Hepatocyte (in vitro differentiated cells): ENCODE data around the gene ECSIT. TPM values are rescaled to one million over a fixed set of nuclear protein-coding genes. Genes with fewer than 3 reads are reported as not detected.

Experiments used
- DNase-seq: peaks from one replicate; pipeline ENCODE4 v3.0.0-alpha.2; 2016; ENCODE audit warnings: low spot score
- H2AFZ ChIP-seq: fragments of 200-600 bp; sonication (generic); 2 replicates; pipeline ENCODE4 v1.6.0; 2016; ENCODE audit warnings: antibody characterized with exemption, mild to moderate bottlenecking
- H3K27ac ChIP-seq: fragments of 200-600 bp; sonication (generic); 2 replicates; pipeline ENCODE4 v1.5.1; 2016; ENCODE audit warnings: mild to moderate bottlenecking
- H3K27me3 ChIP-seq: fragments of 200-600 bp; sonication (generic); 2 replicates; pipeline ENCODE4 v1.6.1; 2016
- H3K36me3 ChIP-seq: fragments of 200-600 bp; sonication (generic); replicated peaks from 2 replicates; pipeline ENCODE4 v1.5.1; 2016; ENCODE audit warnings: low read depth; ENCODE audit not compliant: insufficient read depth
- H3K4me1 ChIP-seq: fragments of 200-600 bp; sonication (generic); 2 replicates; pipeline ENCODE4 v1.5.1; 2016; ENCODE audit warnings: mild to moderate bottlenecking, moderate library complexity; ENCODE audit not compliant: insufficient read depth
- H3K4me2 ChIP-seq: fragments of 200-600 bp; sonication (generic); 2 replicates; pipeline ENCODE4 v1.6.0; 2016
- H3K4me3 ChIP-seq: fragments of 200-600 bp; sonication (generic); 2 replicates; pipeline ENCODE4 v1.5.1; 2016; ENCODE audit warnings: mild to moderate bottlenecking
- H3K79me2 ChIP-seq: fragments of 200-600 bp; sonication (generic); 2 replicates; pipeline ENCODE4 v1.6.0; 2017; ENCODE audit warnings: mild to moderate bottlenecking
- H3K9me2 ChIP-seq: fragments of 200-600 bp; sonication (generic); replicated peaks from 2 replicates; pipeline ENCODE4 v1.6.0; 2017; ENCODE audit warnings: mild to moderate bottlenecking; ENCODE audit not compliant: insufficient read depth
- H3K9me3 ChIP-seq: fragments of 200-600 bp; sonication (generic); 2 replicates; pipeline ENCODE4 v1.5.1; 2016; ENCODE audit warnings: low read depth, mild to moderate bottlenecking
- H4K20me1 ChIP-seq: fragments of 200-600 bp; sonication (generic); 2 replicates; pipeline ENCODE4 v1.6.0; 2016; ENCODE audit warnings: mild to moderate bottlenecking; ENCODE audit not compliant: insufficient read depth, poor library complexity, severe bottlenecking
- EZH2 ChIP-seq: fragments of 200-600 bp; sonication (generic); IDR thresholded peaks from 2 replicates; pipeline ENCODE4 v1.6.1; 2016; ENCODE audit warnings: antibody characterized with exemption, mild to moderate bottlenecking, borderline replicate concordance
- EZH2phosphoT487 ChIP-seq: fragments of 200-600 bp; sonication (generic); IDR thresholded peaks from one replicate; pipeline ENCODE4 v1.6.1; 2018; ENCODE audit warnings: antibody characterized with exemption, mild to moderate bottlenecking, low read depth, moderate library complexity; ENCODE audit not compliant: unreplicated experiment, severe bottlenecking
- WGBS: methylation state at CpG from one replicate; pipeline ENCODE4 v1.1.6; 2016; ENCODE audit warnings: low lambda C conversion rate; ENCODE audit errors: missing lambda C conversion rate; 5-methylcytosine and 5-hydroxymethylcytosine counted together
- polyA plus RNA-seq: library from polyadenylated mRNA; unstranded; fragments of >200 nt; fragmentation: Nextera tagmentation; extraction: Ambion mirVana; gene quantifications from 2 replicates; pipeline ENCODE4 v1.2.1, GENCODE V29; 2016
- total RNA-seq: library from RNA; depleted of rRNA; stranded (reverse); fragments of >200 nt; gene quantifications from 2 replicates; pipeline ENCODE4 v1.2.3, GENCODE V29; 2014
- TF ChIP-seq, protein P1 (sequence below): fragments of 200-600 bp; sonication (generic); IDR thresholded peaks from 2 replicates; pipeline ENCODE4 v1.5.1; 2016; ENCODE audit warnings: antibody characterized with exemption, mild to moderate bottlenecking; ENCODE audit not compliant: poor library complexity

Gene ECSIT
- total and polyA plus RNA-seq, 2 experiments from 2014 or later, result 23.2 to 32.5 TPM

GRCh38 chr19:11558881-11559828, 30.2 kb upstream of the ECSIT start, which contains the start of gene ELOF1:
TSS of gene ELOF1 (minus strand) at chr19:11559230. CDS start at chr19:11554347, 4,883 bp downstream.
- 7% methylated on average over 54 of the region's 57 CpGs for WGBS
- H3K9me3 ChIP-seq, result no peaks in the 10 kb centered on the region
- peak; percentile 100 for DNase-seq
- peaks cover 13% of the 10 kb centered on the region for H3K4me1 ChIP-seq
- no peaks in the 10 kb centered on the region for H3K36me3 ChIP-seq
- peaks cover 24% of the 10 kb centered on the region for H4K20me1 ChIP-seq
- H3K9me2 ChIP-seq, result no peaks in the 10 kb centered on the region
- H3K79me2 ChIP-seq, result peaks cover 30% of the 10 kb centered on the region
- H3K4me3 ChIP-seq, result peak within 1 kb of the TSS; percentile 53
- H3K27ac ChIP-seq, result peak within 1 kb of the TSS; percentile 67
- peak within 1 kb of the TSS; percentile 87 for H2AFZ ChIP-seq
- H3K27me3 ChIP-seq, result no peaks in the 10 kb centered on the region
- no peak for TF ChIP-seq EZH2
- TF ChIP-seq, protein P1, sequence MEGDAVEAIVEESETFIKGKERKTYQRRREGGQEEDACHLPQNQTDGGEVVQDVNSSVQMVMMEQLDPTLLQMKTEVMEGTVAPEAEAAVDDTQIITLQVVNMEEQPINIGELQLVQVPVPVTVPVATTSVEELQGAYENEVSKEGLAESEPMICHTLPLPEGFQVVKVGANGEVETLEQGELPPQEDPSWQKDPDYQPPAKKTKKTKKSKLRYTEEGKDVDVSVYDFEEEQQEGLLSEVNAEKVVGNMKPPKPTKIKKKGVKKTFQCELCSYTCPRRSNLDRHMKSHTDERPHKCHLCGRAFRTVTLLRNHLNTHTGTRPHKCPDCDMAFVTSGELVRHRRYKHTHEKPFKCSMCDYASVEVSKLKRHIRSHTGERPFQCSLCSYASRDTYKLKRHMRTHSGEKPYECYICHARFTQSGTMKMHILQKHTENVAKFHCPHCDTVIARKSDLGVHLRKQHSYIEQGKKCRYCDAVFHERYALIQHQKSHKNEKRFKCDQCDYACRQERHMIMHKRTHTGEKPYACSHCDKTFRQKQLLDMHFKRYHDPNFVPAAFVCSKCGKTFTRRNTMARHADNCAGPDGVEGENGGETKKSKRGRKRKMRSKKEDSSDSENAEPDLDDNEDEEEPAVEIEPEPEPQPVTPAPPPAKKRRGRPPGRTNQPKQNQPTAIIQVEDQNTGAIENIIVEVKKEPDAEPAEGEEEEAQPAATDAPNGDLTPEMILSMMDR, result peak; percentile 28
- no peak for TF ChIP-seq EZH2phosphoT487
- peak within 1 kb of the TSS; percentile 85 for H3K4me2 ChIP-seq

DNA sequence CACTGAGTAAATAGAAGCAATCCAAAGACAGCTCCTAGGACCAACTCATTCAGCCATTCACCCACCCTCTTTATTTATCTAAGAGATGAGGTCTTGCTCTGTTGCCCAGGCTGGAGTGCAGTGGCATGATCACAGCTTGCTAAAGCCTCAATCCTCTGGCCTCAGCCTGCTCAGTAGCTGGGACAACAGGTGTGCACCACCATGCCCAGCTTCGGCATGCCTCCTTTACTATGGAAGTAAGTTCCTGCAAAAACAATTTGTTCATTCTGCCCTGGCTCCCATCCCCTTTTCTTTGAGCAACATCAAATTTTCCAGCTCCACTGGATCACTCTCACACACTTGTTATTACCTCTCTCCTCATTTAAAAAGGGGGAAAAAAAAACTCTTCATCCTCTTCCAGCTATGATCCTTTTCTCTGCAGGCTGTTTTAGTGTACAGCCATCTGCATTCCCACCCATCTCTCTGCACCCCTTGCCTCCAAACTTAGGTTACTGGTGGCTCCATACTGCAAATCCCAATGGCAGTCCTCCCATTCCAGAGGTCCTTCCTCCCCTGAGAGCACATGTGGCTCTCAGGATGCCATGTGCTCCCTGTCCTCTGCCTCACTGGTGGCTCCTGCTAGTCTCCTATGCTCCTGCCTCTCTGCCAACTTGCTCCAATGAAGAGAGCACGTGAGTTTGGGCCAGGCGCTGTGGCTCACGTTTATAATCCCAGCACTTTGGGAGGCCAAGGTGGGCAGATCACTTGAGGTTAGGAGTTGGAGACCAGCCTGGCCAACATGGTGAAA, 27.9 kb upstream of the ECSIT start:
- H3K9me3 ChIP-seq, result no peaks in the 10 kb centered on the region
- 78% methylated on average over 4 of the region's 4 CpGs for WGBS

DNA sequence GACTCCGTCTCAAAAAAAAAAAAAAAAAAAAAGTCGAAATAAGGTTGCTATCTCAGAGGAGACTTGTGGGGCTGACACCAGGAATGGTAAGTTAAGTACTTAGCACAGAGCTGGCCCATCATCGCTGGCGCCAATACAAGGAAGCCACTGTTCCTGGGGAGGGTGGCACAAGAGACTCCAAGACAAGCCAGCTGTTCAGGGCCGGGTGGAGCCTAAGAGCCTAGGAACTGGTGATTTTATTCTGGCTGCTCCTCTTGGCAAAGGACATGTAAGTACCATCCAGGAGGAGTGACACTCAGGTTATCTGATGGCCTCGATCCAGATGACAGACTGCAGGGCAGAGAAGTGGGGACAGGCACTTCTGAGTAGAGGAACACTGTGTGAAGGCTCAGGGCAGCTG, 26.3 kb upstream of the ECSIT start:
- peaks cover 24% of the 10 kb centered on the region for H4K20me1 ChIP-seq
- no peak overlapping the region for H3K4me3 ChIP-seq
- H3K4me2 ChIP-seq, result no peak overlapping the region
- H3K9me3 ChIP-seq, result no peaks in the 10 kb centered on the region
- H3K27ac ChIP-seq, result no peak overlapping the region
- no peaks in the 10 kb centered on the region for H3K36me3 ChIP-seq
- peaks cover 13% of the 10 kb centered on the region for H3K4me1 ChIP-seq
- DNase-seq, result no peak
- no peaks in the 10 kb centered on the region for H3K9me2 ChIP-seq
- no peak overlapping the region for H2AFZ ChIP-seq
- no peak for TF ChIP-seq EZH2phosphoT487
- TF ChIP-seq EZH2, result no peak
- TF ChIP-seq, protein P1, result no peak
- 95% methylated on average over 6 of the region's 6 CpGs for WGBS
- H3K79me2 ChIP-seq, result peaks cover 30% of the 10 kb centered on the region
- H3K27me3 ChIP-seq, result no peaks in the 10 kb centered on the region

More for the DNA sequence above, 27.9 kb upstream of the ECSIT start:
- peaks cover 24% of the 10 kb centered on the region for H4K20me1 ChIP-seq
- peaks cover 13% of the 10 kb centered on the region for H3K4me1 ChIP-seq
- no peak overlapping the region for H2AFZ ChIP-seq
- TF ChIP-seq EZH2phosphoT487, result no peak
- no peak for TF ChIP-seq EZH2
- TF ChIP-seq, protein P1, result no peak
- H3K4me2 ChIP-seq, result no peak overlapping the region
- H3K79me2 ChIP-seq, result peaks cover 30% of the 10 kb centered on the region
- no peak for DNase-seq
- no peak overlapping the region for H3K4me3 ChIP-seq
- H3K27me3 ChIP-seq, result no peaks in the 10 kb centered on the region
- no peaks in the 10 kb centered on the region for H3K9me2 ChIP-seq
- no peak overlapping the region for H3K27ac ChIP-seq
- H3K36me3 ChIP-seq, result no peaks in the 10 kb centered on the region
